Measurements from ENCODE around the gene ACBD7.

ACBD7 gene

DNA sequence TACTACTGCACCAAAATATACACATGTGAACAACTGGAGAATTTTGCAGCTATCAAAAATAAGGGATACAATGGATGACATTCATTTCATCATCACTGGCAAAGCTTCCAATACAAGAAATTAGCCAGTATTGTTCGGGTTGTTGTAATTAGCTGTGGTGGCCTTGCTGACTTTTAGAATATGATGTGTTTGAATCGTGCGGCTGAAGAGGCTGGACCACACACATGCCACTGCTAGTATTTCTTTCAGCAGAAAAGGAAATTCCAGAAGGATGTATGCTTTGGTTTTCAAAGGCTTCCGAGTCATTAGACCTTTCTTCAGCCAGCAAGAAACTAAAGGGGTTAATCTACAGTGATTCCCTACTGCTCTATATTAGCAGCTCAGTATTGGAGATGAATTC, 25.2 kb upstream of the ACBD7 start:
- no peak for TF ChIP-seq CTCF (IDR thresholded peaks at IDR 0.05; ENCODE audit: low read depth, low read length, missing control alignments)
- no peak for DNase-seq (ENCODE audit: low read depth)
- H3K4me3 ChIP-seq (ENCODE audit: low read depth, low read length), result no peak overlapping the region

DNA sequence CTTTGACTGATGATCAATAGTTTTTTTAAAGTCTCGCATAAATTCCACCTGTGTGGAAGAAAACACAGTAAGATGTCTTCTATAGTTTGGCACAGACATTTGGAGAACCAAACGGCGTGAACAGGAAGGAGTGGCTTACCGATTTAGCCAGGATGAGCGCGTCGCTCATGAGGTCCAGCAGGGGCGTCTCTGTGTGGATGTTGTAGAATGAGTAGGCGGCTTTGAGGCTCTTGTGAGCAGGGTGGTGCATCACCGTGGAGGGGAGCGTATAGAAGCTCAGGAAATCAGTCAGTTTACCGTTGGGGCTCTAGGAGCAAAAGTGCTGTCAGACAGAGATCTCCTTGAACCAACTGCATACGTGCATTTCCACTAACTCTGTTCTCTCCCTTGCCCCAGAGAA, 24.1 kb upstream of the ACBD7 start:
- no peak overlapping the region for H3K4me3 ChIP-seq (ENCODE audit: low read depth, low read length)
- no peak for TF ChIP-seq CTCF (IDR thresholded peaks at IDR 0.05; ENCODE audit: low read depth, low read length, missing control alignments)
- DNase-seq (ENCODE audit: low read depth), result no peak

- TF ChIP-seq CTCF (IDR thresholded peaks at IDR 0.05; ENCODE audit: low read depth, low read length, missing control alignments), result peak; percentile 93
- DNase-seq (ENCODE audit: low read depth), result no peak
- no peak overlapping the region for H3K4me3 ChIP-seq (ENCODE audit: low read depth, low read length)
Measured at GRCh38 chr10:15106352-15107013, 17.9 kb upstream of the ACBD7 start.

GRCh38 chr10:15103513-15103912, 14.9 kb upstream of the ACBD7 start:
- DNase-seq (ENCODE audit: low read depth), result no peak
- no peak overlapping the region for H3K4me3 ChIP-seq (ENCODE audit: low read depth, low read length)
- no peak for TF ChIP-seq CTCF (IDR thresholded peaks at IDR 0.05; ENCODE audit: low read depth, low read length, missing control alignments)

DNA sequence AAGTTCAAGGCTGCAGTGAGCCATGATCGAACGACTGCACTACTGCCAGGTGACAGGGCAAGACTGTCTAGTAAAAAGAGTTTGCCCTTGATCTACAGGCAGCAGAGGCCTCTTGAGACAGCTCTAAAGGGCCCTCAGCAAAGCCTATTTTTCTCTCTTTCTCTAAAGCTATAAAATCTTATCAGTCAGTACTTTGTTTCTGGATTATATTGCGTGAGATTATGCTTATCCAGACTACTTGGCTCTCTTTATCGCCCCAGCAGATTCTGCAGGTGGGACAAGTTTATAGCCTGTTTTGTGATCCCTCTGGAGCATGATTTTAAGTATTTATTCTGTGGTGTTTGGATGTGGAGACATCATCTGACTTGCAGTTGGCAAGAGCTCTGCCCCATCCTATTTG, 11.3 kb upstream of the ACBD7 start:
- no peak for DNase-seq (ENCODE audit: low read depth)
- H3K4me3 ChIP-seq (ENCODE audit: low read depth, low read length), result no peak overlapping the region
- TF ChIP-seq CTCF (IDR thresholded peaks at IDR 0.05; ENCODE audit: low read depth, low read length, missing control alignments), result no peak

GRCh38 chr10:15097011-15097812, 8.6 kb upstream of the ACBD7 start, which contains the start of gene RPP38:
Gene RPP38, plus strand, starts transcription at chr10:15097355. Its CDS starts 5,960 bp downstream, at chr10:15103315.
- H3K4me3 ChIP-seq (ENCODE audit: low read depth, low read length), result peak within 1 kb of the TSS; percentile 97
- no peak for TF ChIP-seq CTCF (IDR thresholded peaks at IDR 0.05; ENCODE audit: low read depth, low read length, missing control alignments)
- peak; percentile 85 for DNase-seq (ENCODE audit: low read depth)
